Astrocyte (in vitro differentiated cells and primary cell): ENCODE results near the gene CATSPERB. TPM values are rescaled to one million over a fixed set of nuclear protein-coding genes. Genes with fewer than 3 reads are reported as not detected.

Source experiments
- DNase-seq: peaks from one replicate; pipeline ENCODE4 v3.0.0-alpha.2; 2010; ENCODE audit warnings: low read depth
- FAIRE-seq: peaks from 2 replicates; lab custom pipeline; 2011; peaks lifted over from hg19 to GRCh38; lab: Jason Lieb, UNC
- H2AFZ ChIP-seq: 2 replicates; pipeline ENCODE4 v1.6.0; 2012; ENCODE audit warnings: low read depth, low read length, inconsistent platforms
- H3K27ac ChIP-seq: 2 replicates; pipeline ENCODE4 v1.5.1; 2011; ENCODE audit warnings: low read depth, low read length, inconsistent platforms
- H3K27me3 ChIP-seq: 2 replicates; pipeline ENCODE4 v1.6.0; 2011; ENCODE audit warnings: low read length, inconsistent platforms; ENCODE audit not compliant: insufficient read depth
- H3K36me3 ChIP-seq: 2 replicates; pipeline ENCODE4 v1.5.1; 2011; ENCODE audit warnings: low read length, inconsistent platforms; ENCODE audit not compliant: insufficient read depth
- H3K4me1 ChIP-seq: 2 replicates; pipeline ENCODE4 v1.5.1; 2011; ENCODE audit warnings: low read length, inconsistent platforms; ENCODE audit not compliant: insufficient read depth
- H3K4me2 ChIP-seq: 2 replicates; pipeline ENCODE4 v1.6.0; 2012; ENCODE audit warnings: low read length, inconsistent platforms
- H3K4me3 ChIP-seq: 2 replicates; pipeline ENCODE4 v1.5.1; 2011; ENCODE audit warnings: low read depth, mild to moderate bottlenecking, low read length, inconsistent platforms; ENCODE audit not compliant: insufficient read depth
- H3K79me2 ChIP-seq: 2 replicates; pipeline ENCODE4 v1.6.0; 2012; ENCODE audit warnings: mild to moderate bottlenecking, low read length, inconsistent platforms; ENCODE audit not compliant: insufficient read depth
- H3K9ac ChIP-seq: 2 replicates; pipeline ENCODE4 v1.6.0; 2012; ENCODE audit warnings: mild to moderate bottlenecking, low read length, inconsistent platforms
- H3K9me3 ChIP-seq: 2 replicates; pipeline ENCODE4 v1.5.1; 2012; ENCODE audit warnings: low read depth, mild to moderate bottlenecking, low read length, inconsistent platforms; ENCODE audit not compliant: insufficient read depth
- H4K20me1 ChIP-seq: 2 replicates; pipeline ENCODE4 v1.6.0; 2012; ENCODE audit warnings: low read length, inconsistent platforms; ENCODE audit not compliant: insufficient read depth
- H3K27ac Mint-ChIP-seq: one replicate; pipeline ENCODE4 v1.8.0; 2021; ENCODE audit warnings: mild to moderate bottlenecking, mixed read lengths; ENCODE audit not compliant: unreplicated experiment
- H3K27me3 Mint-ChIP-seq: one replicate; pipeline ENCODE4 v1.8.0; 2021; ENCODE audit warnings: low read depth, mixed read lengths; ENCODE audit not compliant: unreplicated experiment
- H3K36me3 Mint-ChIP-seq: one replicate; pipeline ENCODE4 v1.8.0; 2021; ENCODE audit warnings: low read depth, mixed read lengths; ENCODE audit not compliant: unreplicated experiment
- H3K4me1 Mint-ChIP-seq: one replicate; pipeline ENCODE4 v1.8.0; 2021; ENCODE audit warnings: low read depth, mixed read lengths; ENCODE audit not compliant: unreplicated experiment
- H3K4me3 Mint-ChIP-seq: one replicate; pipeline ENCODE4 v1.8.0; 2021; ENCODE audit warnings: mild to moderate bottlenecking, moderate library complexity, mixed read lengths; ENCODE audit not compliant: unreplicated experiment
- H3K9me3 Mint-ChIP-seq: one replicate; pipeline ENCODE4 v1.8.0; 2021; ENCODE audit warnings: mild to moderate bottlenecking, mixed read lengths; ENCODE audit not compliant: unreplicated experiment
- CTCF ChIP-seq: IDR thresholded peaks from 2 replicates; pipeline ENCODE4 v1.5.1; 2011; ENCODE audit warnings: low read depth, mild to moderate bottlenecking, inconsistent platforms, low read length, moderate library complexity; ENCODE audit not compliant: insufficient read depth
- EZH2 ChIP-seq: IDR thresholded peaks from 2 replicates; pipeline ENCODE4 v1.6.1; 2012; ENCODE audit warnings: mild to moderate bottlenecking, low read length, inconsistent platforms; ENCODE audit not compliant: insufficient read depth
- total RNA-seq: library from RNA; stranded (reverse); gene quantifications from 2 replicates; pipeline ENCODE4 v1.2.1, GENCODE V29; 2021

CATSPERB gene
- total RNA-seq, 1 donor from 2014 or later = 0.11 TPM

GRCh38 chr14:91719839-91720238 lies 12.0 kb downstream of the CATSPERB start:
- H3K4me3 ChIP-seq = no peak overlapping the region
- H3K79me2 ChIP-seq = no peaks in the 10 kb centered on the region
- Mint-ChIP-seq H3K27me3 (no peaks in the 10 kb centered on the region), H3K9me3 (no peaks in the 10 kb centered on the region), H3K4me3 (no peak overlapping the region), H3K4me1 (no peaks in the 10 kb centered on the region), H3K27ac (no peak overlapping the region), H3K36me3 (no peaks in the 10 kb centered on the region)
- H3K27ac ChIP-seq = no peak overlapping the region
- no peak overlapping the region for H3K9ac ChIP-seq
- DNase-seq = no peak
- no peaks in the 10 kb centered on the region for H3K36me3 ChIP-seq
- TF ChIP-seq CTCF = no peak
- no peak for TF ChIP-seq EZH2
- no peaks in the 10 kb centered on the region for H3K27me3 ChIP-seq
- H3K9me3 ChIP-seq = no peaks in the 10 kb centered on the region
- H3K4me1 ChIP-seq = no peaks in the 10 kb centered on the region
- no peak overlapping the region for H3K4me2 ChIP-seq
- no peak for FAIRE-seq
- H2AFZ ChIP-seq = no peak overlapping the region
- H4K20me1 ChIP-seq = no peaks in the 10 kb centered on the region

GRCh38 chr14:91716999-91717398 lies 14.9 kb downstream of the CATSPERB start:
- H3K9me3 ChIP-seq = no peaks in the 10 kb centered on the region
- no peak for DNase-seq
- FAIRE-seq = no peak
- no peak overlapping the region for H2AFZ ChIP-seq
- H3K79me2 ChIP-seq = no peaks in the 10 kb centered on the region
- no peaks in the 10 kb centered on the region for H4K20me1 ChIP-seq
- no peaks in the 10 kb centered on the region for H3K4me1 Mint-ChIP-seq
- H3K9me3 Mint-ChIP-seq = no peaks in the 10 kb centered on the region
- H3K4me3 Mint-ChIP-seq = no peak overlapping the region
- H3K36me3 ChIP-seq = no peaks in the 10 kb centered on the region
- TF ChIP-seq CTCF (no peak), EZH2 (no peak)
- H3K27me3 Mint-ChIP-seq = no peaks in the 10 kb centered on the region
- no peak overlapping the region for H3K9ac ChIP-seq
- H3K27ac Mint-ChIP-seq = no peak overlapping the region
- H3K4me3 ChIP-seq = no peak overlapping the region
- H3K27ac ChIP-seq = no peak overlapping the region
- H3K36me3 Mint-ChIP-seq = no peaks in the 10 kb centered on the region
- H3K27me3 ChIP-seq = no peaks in the 10 kb centered on the region
- H3K4me1 ChIP-seq = no peaks in the 10 kb centered on the region
- H3K4me2 ChIP-seq = no peak overlapping the region

- Histone ChIP-seq H3K9ac (no peak overlapping the region), H2AFZ (no peak overlapping the region), H3K36me3 (no peaks in the 10 kb centered on the region), H3K79me2 (no peaks in the 10 kb centered on the region), H3K9me3 (no peaks in the 10 kb centered on the region), H3K4me3 (no peak overlapping the region), H3K4me1 (no peaks in the 10 kb centered on the region), H3K4me2 (no peak overlapping the region), H4K20me1 (no peaks in the 10 kb centered on the region), H3K27ac (no peak overlapping the region), H3K27me3 (no peaks in the 10 kb centered on the region)
- no peak for TF ChIP-seq EZH2
- TF ChIP-seq CTCF = no peak
- H3K36me3 Mint-ChIP-seq = no peaks in the 10 kb centered on the region
- FAIRE-seq = no peak
- H3K27ac Mint-ChIP-seq = no peak overlapping the region
- no peaks in the 10 kb centered on the region for H3K9me3 Mint-ChIP-seq
- DNase-seq = no peak
- H3K4me3 Mint-ChIP-seq = no peak overlapping the region
- no peaks in the 10 kb centered on the region for H3K4me1 Mint-ChIP-seq
- no peaks in the 10 kb centered on the region for H3K27me3 Mint-ChIP-seq
Measured at GRCh38 chr14:91714805-91715204, 17.1 kb downstream of the CATSPERB start.
